ENCODE results near the gene FLT3. TPM values are rescaled to one million over a fixed set of nuclear protein-coding genes. Genes with fewer than 3 reads are reported as not detected.

FLT3 gene
- total RNA-seq, 4 donors from 2014 or later = under 0.01 to 0.90 (median 0.24) TPM; not detected in 1

DNA sequence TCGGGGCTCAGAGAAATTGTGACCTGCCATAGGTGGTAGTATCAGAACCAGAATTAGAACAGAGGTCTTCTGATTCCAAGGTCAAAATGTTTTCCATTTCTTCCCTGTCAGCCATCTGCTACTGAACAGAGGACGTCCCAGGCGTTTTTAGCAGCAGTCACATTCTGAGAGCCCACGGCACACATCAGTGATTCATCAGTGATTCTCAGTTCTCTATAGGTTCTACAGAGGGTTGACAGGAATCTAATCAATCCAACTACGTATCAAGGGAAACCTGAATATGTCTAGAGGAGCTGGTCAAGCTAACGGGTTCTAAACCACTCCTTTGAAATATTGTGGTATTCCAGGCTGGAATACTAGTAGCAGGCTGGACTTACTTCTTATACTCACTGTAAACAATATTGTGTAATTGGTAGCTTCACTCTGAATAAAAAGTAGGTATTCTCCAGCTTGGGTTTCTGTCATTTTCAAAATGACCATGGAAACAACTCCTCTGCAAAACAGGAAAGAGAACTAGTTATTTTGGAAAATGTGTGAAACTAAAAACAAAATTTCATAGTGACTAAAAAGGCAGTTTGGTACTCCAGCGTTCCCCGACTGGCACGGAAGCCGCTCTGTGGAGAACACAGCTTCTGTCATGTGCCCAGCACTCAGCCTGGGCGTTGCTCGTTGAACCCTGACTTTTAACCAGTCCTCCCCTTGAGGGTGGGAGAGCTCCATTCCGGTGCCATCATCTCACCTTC is 43.2 kb downstream of the FLT3 start:
- no peak for DNase-seq
- no peaks in the 10 kb centered on the region for H3K9me3 ChIP-seq
- intact Hi-C loops (cut with DNase I; ENCODE audit: low total_unique reads) = no loop called here
- H3K36me3 ChIP-seq = no peaks in the 10 kb centered on the region
- H3K27me3 ChIP-seq = no peaks in the 10 kb centered on the region
- TF ChIP-seq POLR2A (IDR thresholded peaks at IDR 0.05) (no peak), CTCF (IDR thresholded peaks at IDR 0.05) (no peak)
- H3K4me3 ChIP-seq = no peak overlapping the region
- H3K27ac ChIP-seq = no peak overlapping the region
- H3K4me1 ChIP-seq = no peaks in the 10 kb centered on the region

- Histone ChIP-seq H3K4me1 (no peaks in the 10 kb centered on the region), H3K27me3 (no peaks in the 10 kb centered on the region), H3K36me3 (no peaks in the 10 kb centered on the region), H3K4me3 (no peak overlapping the region), H3K9me3 (no peaks in the 10 kb centered on the region), H3K27ac (no peak overlapping the region)
- intact Hi-C loops (cut with DNase I; ENCODE audit: low total_unique reads) = no loop called here
- no peak for DNase-seq
- TF ChIP-seq CTCF (IDR thresholded peaks at IDR 0.05) (no peak), POLR2A (IDR thresholded peaks at IDR 0.05) (no peak)
Observed at GRCh38 chr13:28056426-28056825, 44.0 kb downstream of the FLT3 start.

DNA sequence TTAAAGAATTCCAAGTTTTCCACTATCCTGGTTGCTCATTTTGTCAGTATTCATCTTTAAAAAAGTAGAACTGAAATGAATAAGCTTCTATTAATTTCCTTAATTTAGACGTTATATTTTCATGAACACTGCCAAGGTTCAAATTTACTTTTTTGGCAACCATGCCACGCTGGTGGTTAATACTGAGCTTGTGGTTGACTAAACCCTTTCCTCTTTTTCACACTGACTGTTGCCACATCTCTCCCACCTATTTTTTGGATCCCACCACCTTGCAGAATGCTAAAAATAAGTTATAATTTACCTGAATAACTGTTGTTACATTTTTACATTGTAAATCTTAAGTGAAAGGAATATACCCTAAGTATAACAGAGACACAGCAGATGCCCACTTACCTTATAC is 45.0 kb downstream of the FLT3 start:
- Histone ChIP-seq H3K9me3 (no peaks in the 10 kb centered on the region), H3K4me1 (no peaks in the 10 kb centered on the region), H3K27ac (no peak overlapping the region), H3K36me3 (no peaks in the 10 kb centered on the region), H3K27me3 (no peaks in the 10 kb centered on the region), H3K4me3 (no peak overlapping the region)
- intact Hi-C loops (cut with DNase I; ENCODE audit: low total_unique reads) = no loop called here
- DNase-seq = no peak
- TF ChIP-seq POLR2A (IDR thresholded peaks at IDR 0.05) (no peak), CTCF (IDR thresholded peaks at IDR 0.05) (no peak)

GRCh38 chr13:28052945-28053344 is 47.4 kb downstream of the FLT3 start:
- H3K4me3 ChIP-seq = no peak overlapping the region
- H3K9me3 ChIP-seq = no peaks in the 10 kb centered on the region
- no peak for DNase-seq
- intact Hi-C loops (cut with DNase I; ENCODE audit: low total_unique reads) = no loop called here
- no peaks in the 10 kb centered on the region for H3K4me1 ChIP-seq
- H3K27ac ChIP-seq = no peak overlapping the region
- H3K27me3 ChIP-seq = no peaks in the 10 kb centered on the region
- no peak for TF ChIP-seq POLR2A (IDR thresholded peaks at IDR 0.05)
- no peak for TF ChIP-seq CTCF (IDR thresholded peaks at IDR 0.05)
- H3K36me3 ChIP-seq = no peaks in the 10 kb centered on the region

DNA sequence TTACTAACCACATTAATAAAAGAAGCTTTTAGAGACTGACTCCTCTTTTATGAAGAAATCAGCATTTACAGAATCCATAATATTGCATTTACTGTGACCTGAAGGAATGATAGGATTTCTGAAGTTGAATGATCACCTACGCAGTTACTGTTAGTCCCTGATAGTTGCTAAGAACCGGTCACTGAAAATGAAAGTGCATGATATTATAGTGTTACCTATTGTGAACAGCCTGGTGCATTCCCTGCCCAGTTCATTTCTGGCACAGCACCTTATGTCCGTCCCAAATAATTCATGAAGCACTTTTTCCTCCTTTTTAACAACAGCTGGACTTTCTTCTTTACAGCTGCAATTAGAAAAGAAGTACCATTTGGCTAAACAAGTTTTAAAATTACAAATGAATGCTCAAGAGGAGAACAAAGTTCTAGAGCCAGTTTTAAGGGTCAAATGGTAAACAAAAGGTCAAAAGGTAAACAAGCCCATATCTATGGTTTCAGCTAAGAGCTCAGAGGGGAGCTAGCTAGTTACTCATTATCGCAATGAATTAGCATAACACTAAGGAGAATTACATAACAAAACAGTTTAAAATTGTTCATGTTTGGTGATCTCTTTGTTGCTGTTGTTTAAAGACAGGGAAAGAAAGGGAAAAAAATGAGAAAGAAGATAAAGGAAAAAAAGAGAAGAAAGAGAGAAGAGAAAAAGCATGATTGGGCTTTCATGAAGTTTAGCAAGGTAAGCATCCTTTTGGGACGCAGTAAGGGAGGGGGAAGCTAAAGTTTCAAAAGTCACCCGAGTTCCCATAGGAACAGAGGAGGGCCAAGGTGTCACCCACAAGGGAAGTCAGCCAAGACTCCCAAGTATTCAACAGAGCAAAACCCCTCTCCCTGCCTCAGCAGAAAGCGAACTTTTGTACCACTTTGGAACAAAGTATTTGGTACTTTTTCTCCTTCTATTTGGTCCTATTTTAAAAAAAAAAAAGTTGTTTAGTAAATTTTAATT is 50.2 kb downstream of the FLT3 start:
- Histone ChIP-seq H3K36me3 (no peaks in the 10 kb centered on the region), H3K27ac (no peak overlapping the region), H3K27me3 (no peaks in the 10 kb centered on the region), H3K4me1 (no peaks in the 10 kb centered on the region), H3K4me3 (no peak overlapping the region), H3K9me3 (no peaks in the 10 kb centered on the region)
- intact Hi-C loops (cut with DNase I; ENCODE audit: low total_unique reads) = no loop called here
- DNase-seq = no peak
- no peak for TF ChIP-seq POLR2A (IDR thresholded peaks at IDR 0.05)
- no peak for TF ChIP-seq CTCF (IDR thresholded peaks at IDR 0.05)
